Heart left ventricle (tissue), 13 donors: ENCODE measurements around the gene LRFN3.

Experiments
- CTCF ChIP-seq, 12 donors: fragments of 200-600 bp; sonication (generic) in 4 of 12; IDR thresholded peaks; one replicate each; pipeline versions ENCODE4 v1.5.0 to v1.8.0; 2018 to 2022; ENCODE audit warnings: antibody characterized with exemption in 12 of 12, mild to moderate bottlenecking in 5 of 12
- POLR2A ChIP-seq, 2 donors: fragments of 450-650 bp; IDR thresholded peaks; one replicate each; pipeline ENCODE4 v1.6.1; 2017; ENCODE audit warnings: antibody characterized with exemption in 2 of 2, mild to moderate bottlenecking in 2 of 2, moderate library complexity in 2 of 2
- donor health status: ischemic (EF 13 %, LVEDD 7.1; RV severe dilation, severe dysfunction).
- donor health status: DM: no; HTN: yes; CAD: no.
- donor health status: DM: no; HTN: no; CAD: no.
- donor health status: ischemic (EF 25% LVEDD 6.9; RV normal size, moderate dysfunction).
- donor health status: ischemic (EF 25% LVEDD 5.7; RV mildly dilated, moderate dysfunction).
- donor health status: ischemic (EF 35%, LVEDD 5.7; RV mildly dilated, moderate dysfunction).
- donor health status: nonischemic (EF 11% LVEDD 7.7; RV severe dilation, severe dysfunction).
- donor health status: DM: yes; HTN: yes; CAD: no.
- donor health status: PGD.
- donor health status: ischemic (EF 29% LVEDD 5.4; RV normal size, mild dysfunction).
- donor health status: nonischemic (EF 23%, LVEDD 6.1; RV moderate dilation, normal function).

DNA sequence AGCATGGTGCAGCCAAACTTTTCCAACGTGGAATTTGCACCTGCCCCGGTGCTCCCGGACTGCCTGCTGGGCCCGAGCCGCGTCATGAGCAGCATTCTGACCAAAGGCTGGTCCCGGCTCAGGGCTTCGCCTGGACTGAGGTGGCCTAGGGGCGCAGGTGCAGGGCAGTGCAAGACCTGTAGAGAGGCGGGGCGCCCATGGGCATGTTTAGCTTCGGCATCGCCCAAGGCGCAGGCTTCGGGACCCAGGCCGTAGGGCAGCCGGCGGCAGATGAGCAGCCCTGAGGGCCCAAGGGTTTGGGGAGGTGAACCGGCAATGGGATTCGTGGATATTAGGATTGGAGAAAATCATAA, 23.8 kb downstream of the LRFN3 start:
- no peak for TF ChIP-seq CTCF (IDR thresholded peaks at IDR 0.05)
- TF ChIP-seq POLR2A (IDR thresholded peaks at IDR 0.05) = no peak
